Hepatocyte (in vitro differentiated cells): Measurements from ENCODE around the gene PRAMEF1. TPM values are rescaled to one million over a fixed set of nuclear protein-coding genes. Genes with fewer than 3 reads are reported as not detected.
"Not testable (repeated sequence)": the region's sequence is repeated elsewhere in the genome, so short reads cannot be mapped to it uniquely, and the experiment has no call there.

Experiments used
- DNase-seq: peaks from one replicate; pipeline ENCODE4 v3.0.0-alpha.2; 2016; ENCODE audit warnings: low spot score
- H2AFZ ChIP-seq: fragments of 200-600 bp; sonication (generic); 2 replicates; pipeline ENCODE4 v1.6.0; 2016; ENCODE audit warnings: antibody characterized with exemption, mild to moderate bottlenecking
- H3K27ac ChIP-seq: fragments of 200-600 bp; sonication (generic); 2 replicates; pipeline ENCODE4 v1.5.1; 2016; ENCODE audit warnings: mild to moderate bottlenecking
- H3K27me3 ChIP-seq: fragments of 200-600 bp; sonication (generic); 2 replicates; pipeline ENCODE4 v1.6.1; 2016
- H3K36me3 ChIP-seq: fragments of 200-600 bp; sonication (generic); replicated peaks from 2 replicates; pipeline ENCODE4 v1.5.1; 2016; ENCODE audit warnings: low read depth; ENCODE audit not compliant: insufficient read depth
- H3K4me1 ChIP-seq: fragments of 200-600 bp; sonication (generic); 2 replicates; pipeline ENCODE4 v1.5.1; 2016; ENCODE audit warnings: mild to moderate bottlenecking, moderate library complexity; ENCODE audit not compliant: insufficient read depth
- H3K4me2 ChIP-seq: fragments of 200-600 bp; sonication (generic); 2 replicates; pipeline ENCODE4 v1.6.0; 2016
- H3K4me3 ChIP-seq: fragments of 200-600 bp; sonication (generic); 2 replicates; pipeline ENCODE4 v1.5.1; 2016; ENCODE audit warnings: mild to moderate bottlenecking
- H3K79me2 ChIP-seq: fragments of 200-600 bp; sonication (generic); 2 replicates; pipeline ENCODE4 v1.6.0; 2017; ENCODE audit warnings: mild to moderate bottlenecking
- H3K9me2 ChIP-seq: fragments of 200-600 bp; sonication (generic); replicated peaks from 2 replicates; pipeline ENCODE4 v1.6.0; 2017; ENCODE audit warnings: mild to moderate bottlenecking; ENCODE audit not compliant: insufficient read depth
- H3K9me3 ChIP-seq: fragments of 200-600 bp; sonication (generic); 2 replicates; pipeline ENCODE4 v1.5.1; 2016; ENCODE audit warnings: low read depth, mild to moderate bottlenecking
- H4K20me1 ChIP-seq: fragments of 200-600 bp; sonication (generic); 2 replicates; pipeline ENCODE4 v1.6.0; 2016; ENCODE audit warnings: mild to moderate bottlenecking; ENCODE audit not compliant: insufficient read depth, poor library complexity, severe bottlenecking
- CTCF ChIP-seq: fragments of 200-600 bp; sonication (generic); IDR thresholded peaks from 2 replicates; pipeline ENCODE4 v1.5.1; 2016; ENCODE audit warnings: antibody characterized with exemption, mild to moderate bottlenecking; ENCODE audit not compliant: poor library complexity
- EZH2 ChIP-seq: fragments of 200-600 bp; sonication (generic); IDR thresholded peaks from 2 replicates; pipeline ENCODE4 v1.6.1; 2016; ENCODE audit warnings: antibody characterized with exemption, mild to moderate bottlenecking, borderline replicate concordance
- EZH2phosphoT487 ChIP-seq: fragments of 200-600 bp; sonication (generic); IDR thresholded peaks from one replicate; pipeline ENCODE4 v1.6.1; 2018; ENCODE audit warnings: antibody characterized with exemption, mild to moderate bottlenecking, low read depth, moderate library complexity; ENCODE audit not compliant: unreplicated experiment, severe bottlenecking
- WGBS: methylation state at CpG from one replicate; pipeline ENCODE4 v1.1.6; 2016; ENCODE audit warnings: low lambda C conversion rate; ENCODE audit errors: missing lambda C conversion rate; 5-methylcytosine and 5-hydroxymethylcytosine counted together
- polyA plus RNA-seq: library from polyadenylated mRNA; unstranded; fragments of >200 nt; fragmentation: Nextera tagmentation; extraction: Ambion mirVana; gene quantifications from 2 replicates; pipeline ENCODE4 v1.2.1, GENCODE V29; 2016
- total RNA-seq: library from RNA; depleted of rRNA; stranded (reverse); fragments of >200 nt; gene quantifications from 2 replicates; pipeline ENCODE4 v1.2.3, GENCODE V29; 2014

Gene PRAMEF1
- total and polyA plus RNA-seq, 2 experiments from 2014 or later: not detected

GRCh38 chr1:12799730-12800129 lies 8.5 kb downstream of the PRAMEF1 start:
- DNase-seq: no peak
- WGBS: 69% methylated on average over 2 of the region's 2 CpGs
- Histone ChIP-seq H3K27ac (no peak overlapping the region), H3K4me1 (no peaks in the 10 kb centered on the region), H3K36me3 (no peaks in the 10 kb centered on the region), H2AFZ (no peak overlapping the region), H3K9me2 (no peaks in the 10 kb centered on the region), H3K9me3 (no peaks in the 10 kb centered on the region), H3K27me3 (no peaks in the 10 kb centered on the region), H3K4me3 (no peak overlapping the region), H3K4me2 (no peak overlapping the region), H3K79me2 (no peaks in the 10 kb centered on the region), H4K20me1 (no peaks in the 10 kb centered on the region)
- TF ChIP-seq CTCF: no peak
- TF ChIP-seq EZH2: no peak
- no peak for TF ChIP-seq EZH2phosphoT487

- no peaks in the 10 kb centered on the region for H3K36me3 ChIP-seq
- no peak overlapping the region for H2AFZ ChIP-seq
- H3K27ac ChIP-seq: no peak overlapping the region
- 88% methylated on average over 1 of the region's 1 CpG for WGBS
- H3K27me3 ChIP-seq: no peaks in the 10 kb centered on the region
- H3K4me1 ChIP-seq: no peaks in the 10 kb centered on the region
- no peak overlapping the region for H3K4me3 ChIP-seq
- H3K4me2 ChIP-seq: no peak overlapping the region
- no peaks in the 10 kb centered on the region for H3K79me2 ChIP-seq
- H4K20me1 ChIP-seq: no peaks in the 10 kb centered on the region
- H3K9me3 ChIP-seq: no peaks in the 10 kb centered on the region
- H3K9me2 ChIP-seq: no peaks in the 10 kb centered on the region
- TF ChIP-seq CTCF: no peak
- no peak for TF ChIP-seq EZH2phosphoT487
- TF ChIP-seq EZH2: no peak
- DNase-seq: no peak
These were observed 18.7 kb downstream of the PRAMEF1 start for GRCh38 chr1:12809933-12810332.

- H4K20me1 ChIP-seq: no peaks in the 10 kb centered on the region
- no peaks in the 10 kb centered on the region for H3K79me2 ChIP-seq
- DNase-seq: no peak
- H3K36me3 ChIP-seq: no peaks in the 10 kb centered on the region
- no peak overlapping the region for H3K4me3 ChIP-seq
- no peaks in the 10 kb centered on the region for H3K27me3 ChIP-seq
- 54% methylated on average over 5 of the region's 5 CpGs for WGBS
- H3K9me2 ChIP-seq: no peaks in the 10 kb centered on the region
- no peaks in the 10 kb centered on the region for H3K4me1 ChIP-seq
- H3K9me3 ChIP-seq: no peaks in the 10 kb centered on the region
- H3K27ac ChIP-seq: no peak overlapping the region
- TF ChIP-seq EZH2phosphoT487: no peak
- no peak for TF ChIP-seq EZH2
- no peak for TF ChIP-seq CTCF
- no peak overlapping the region for H3K4me2 ChIP-seq
- H2AFZ ChIP-seq: no peak overlapping the region
These were observed 19.7 kb downstream of the PRAMEF1 start for GRCh38 chr1:12810691-12811408.

- Histone ChIP-seq H3K4me1 (no peaks in the 10 kb centered on the region), H3K4me3 (no peak overlapping the region), H3K4me2 (no peak overlapping the region), H3K27me3 (no peaks in the 10 kb centered on the region), H3K79me2 (no peaks in the 10 kb centered on the region), H3K9me3 (no peaks in the 10 kb centered on the region), H4K20me1 (no peaks in the 10 kb centered on the region), H3K9me2 (no peaks in the 10 kb centered on the region), H3K27ac (no peak overlapping the region), H3K36me3 (no peaks in the 10 kb centered on the region), H2AFZ (no peak overlapping the region)
- no peak for DNase-seq
- 58% methylated on average over 2 of the region's 2 CpGs for WGBS
- TF ChIP-seq EZH2: no peak
- TF ChIP-seq CTCF: no peak
- TF ChIP-seq EZH2phosphoT487: no peak
These were observed 20.2 kb downstream of the PRAMEF1 start for GRCh38 chr1:12811409-12811784.

- not testable (repeated sequence) for H2AFZ ChIP-seq, H3K27me3 ChIP-seq, H3K4me3 ChIP-seq, H4K20me1 ChIP-seq, H3K36me3 ChIP-seq, H3K9me2 ChIP-seq, H3K4me1 ChIP-seq, H3K27ac ChIP-seq, H3K4me2 ChIP-seq, H3K79me2 ChIP-seq, DNase-seq, H3K9me3 ChIP-seq
- 63% methylated on average over 6 of the region's 6 CpGs for WGBS
These were observed 27.9 kb downstream of the PRAMEF1 start for GRCh38 chr1:12819061-12819460.
